GM18909 (cell line): ENCODE measurements around the gene TSTD2.
"Not testable (repeated sequence)": the region's sequence is repeated elsewhere in the genome, so short reads cannot be mapped to it uniquely, and the experiment has no call there.

Source experiments
- ATAC-seq: cut with Tn5 transposase; IDR thresholded peaks from one replicate; pipeline ENCODE4 v1.9.1; 2021; ENCODE audit warnings: mild to moderate bottlenecking; ENCODE audit not compliant: unreplicated experiment, poor library complexity

The TSTD2 gene

DNA sequence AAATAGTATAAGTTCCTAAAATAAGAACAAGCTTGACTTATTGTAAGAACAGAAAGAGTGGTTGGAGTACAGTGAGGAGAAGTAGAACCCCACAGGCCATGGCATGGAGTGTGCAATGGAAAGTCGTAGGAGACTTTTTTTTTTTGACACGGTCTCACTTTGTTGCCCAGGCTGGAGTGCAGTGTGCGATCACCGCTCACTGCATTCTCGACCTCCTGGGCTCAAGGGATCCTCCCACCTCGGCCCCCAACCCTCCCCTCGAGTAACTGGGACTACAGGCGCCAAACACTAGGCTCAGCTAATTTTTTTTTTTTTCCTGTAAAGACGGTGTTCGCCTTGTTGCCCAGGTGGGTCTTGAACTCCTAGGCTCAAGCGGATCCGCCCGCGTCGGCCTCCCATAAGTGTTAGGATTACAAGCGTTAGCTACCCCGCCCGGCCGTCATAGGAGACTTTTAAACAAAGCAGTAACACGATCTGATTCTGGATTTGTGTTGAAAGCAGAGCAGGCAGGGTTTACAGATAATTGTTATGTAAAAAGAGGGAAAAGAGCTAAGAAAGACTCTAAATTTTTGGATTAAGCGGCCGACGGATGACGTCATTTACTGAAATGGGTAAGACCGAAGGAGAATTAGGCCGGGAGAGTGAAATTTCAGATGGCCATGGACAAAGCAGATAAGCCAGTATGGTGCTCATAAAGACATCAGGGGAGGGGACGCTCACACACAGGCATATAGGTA is 752 bp downstream of the TSTD2 start:
- peak; percentile 15 for ATAC-seq

DNA sequence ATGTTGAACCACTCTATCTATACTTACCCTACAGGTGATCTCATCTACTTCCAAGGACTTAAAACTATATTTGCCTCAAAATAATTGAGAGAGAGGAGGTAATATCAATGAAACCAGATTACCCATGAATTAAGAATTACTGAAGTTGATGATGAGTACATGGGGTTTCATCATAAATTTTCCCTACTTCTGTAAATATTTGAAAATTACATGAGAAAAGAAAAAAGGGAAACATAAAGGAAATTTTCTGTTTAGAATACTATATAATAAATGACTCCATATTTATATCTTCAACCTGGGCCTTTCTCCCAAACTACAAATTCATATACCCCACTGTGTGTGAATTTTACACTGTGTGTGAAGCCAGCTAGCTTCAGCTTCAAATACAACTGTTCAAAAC is 2.6 kb downstream of the TSTD2 start:
- no peak for ATAC-seq

DNA sequence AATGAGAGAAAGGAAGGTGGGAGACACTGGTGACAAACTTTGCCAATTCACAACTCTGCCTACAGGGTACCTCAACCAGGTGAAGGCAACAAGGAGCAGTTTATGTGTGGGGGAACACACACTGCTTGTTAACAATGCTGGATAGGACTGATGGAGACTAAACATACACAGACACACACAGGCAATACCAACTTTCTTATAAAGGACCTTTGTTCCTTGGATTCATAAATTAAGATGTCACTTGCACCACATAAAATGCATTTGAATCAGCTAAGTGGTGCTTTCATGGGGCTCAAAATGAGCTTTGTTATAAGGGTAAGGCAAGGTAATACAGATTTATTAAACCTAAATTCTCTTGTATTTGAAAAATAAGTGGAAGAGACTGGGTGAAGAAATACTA is 4.0 kb downstream of the TSTD2 start:
- no peak for ATAC-seq

- no peak for ATAC-seq
These were observed 4.5 kb downstream of the TSTD2 start for GRCh38 chr9:97628668-97629067.

GRCh38 chr9:97627624-97628023 is 5.5 kb downstream of the TSTD2 start:
- no peak for ATAC-seq

DNA sequence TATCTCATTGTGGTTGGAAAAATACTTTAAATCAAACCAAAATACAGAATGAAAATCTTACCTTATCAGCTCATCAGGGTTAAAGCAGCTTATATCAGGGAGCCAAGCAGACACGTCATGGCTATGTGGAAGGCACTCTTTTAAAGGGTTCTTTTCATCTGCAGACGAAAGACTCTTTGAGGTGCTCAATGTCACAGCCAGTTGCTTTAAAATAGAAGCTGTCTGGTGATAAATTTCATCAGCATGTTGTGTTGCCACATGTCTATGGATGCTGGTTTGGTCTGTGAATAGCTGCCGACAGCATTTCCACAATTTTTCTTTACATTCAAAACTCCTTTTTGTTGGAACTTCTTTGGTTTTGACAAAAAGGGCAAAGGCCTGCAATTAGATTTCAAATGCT is 7.5 kb downstream of the TSTD2 start:
- no peak for ATAC-seq

DNA sequence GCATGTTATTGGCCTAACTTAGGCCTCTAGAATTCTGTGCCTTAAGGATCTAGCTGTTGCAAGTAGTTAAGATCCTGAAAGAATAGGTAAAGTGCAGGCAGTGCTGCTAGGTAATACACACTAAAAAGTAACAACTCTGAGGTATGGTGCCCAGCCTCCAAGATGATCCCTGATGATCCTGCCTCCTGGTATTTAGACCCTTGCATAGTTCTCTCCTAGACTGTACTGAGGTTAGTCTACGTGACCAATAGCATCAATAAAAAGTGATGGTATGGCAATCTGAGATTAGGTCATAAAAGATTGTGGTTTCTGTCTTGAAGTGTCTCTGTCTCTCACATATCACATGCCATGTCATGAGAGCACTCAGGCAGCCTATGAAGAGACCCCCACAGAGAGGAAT is 9.2 kb downstream of the TSTD2 start:
- no peak for ATAC-seq

DNA sequence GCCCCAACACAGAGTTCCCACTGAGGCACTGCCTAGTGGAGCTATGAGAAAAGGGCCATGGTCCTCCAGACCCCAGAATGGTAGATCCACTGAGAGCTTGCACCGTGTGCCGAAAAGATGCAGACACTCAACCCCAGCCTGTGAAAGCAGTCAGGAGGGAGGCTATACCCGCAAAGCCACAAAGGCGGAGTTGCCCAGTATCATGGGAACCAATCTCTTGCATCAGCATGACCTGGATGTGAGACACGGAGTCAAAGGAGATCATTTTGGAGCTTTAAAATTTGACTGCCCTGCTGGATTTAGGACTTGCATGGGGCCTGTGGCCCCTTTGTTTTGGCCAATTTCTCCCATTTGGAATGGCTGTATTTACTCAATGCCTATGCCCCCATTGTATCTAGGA is 10.7 kb downstream of the TSTD2 start:
- ATAC-seq = not testable (repeated sequence)

GRCh38 chr9:97620063-97620462 is 13.1 kb downstream of the TSTD2 start:
- not testable (repeated sequence) for ATAC-seq

- ATAC-seq = no peak
These were observed 15.2 kb downstream of the TSTD2 start for GRCh38 chr9:97617939-97618416.

GRCh38 chr9:97615439-97616072 is 17.6 kb downstream of the TSTD2 start:
- no peak for ATAC-seq

DNA sequence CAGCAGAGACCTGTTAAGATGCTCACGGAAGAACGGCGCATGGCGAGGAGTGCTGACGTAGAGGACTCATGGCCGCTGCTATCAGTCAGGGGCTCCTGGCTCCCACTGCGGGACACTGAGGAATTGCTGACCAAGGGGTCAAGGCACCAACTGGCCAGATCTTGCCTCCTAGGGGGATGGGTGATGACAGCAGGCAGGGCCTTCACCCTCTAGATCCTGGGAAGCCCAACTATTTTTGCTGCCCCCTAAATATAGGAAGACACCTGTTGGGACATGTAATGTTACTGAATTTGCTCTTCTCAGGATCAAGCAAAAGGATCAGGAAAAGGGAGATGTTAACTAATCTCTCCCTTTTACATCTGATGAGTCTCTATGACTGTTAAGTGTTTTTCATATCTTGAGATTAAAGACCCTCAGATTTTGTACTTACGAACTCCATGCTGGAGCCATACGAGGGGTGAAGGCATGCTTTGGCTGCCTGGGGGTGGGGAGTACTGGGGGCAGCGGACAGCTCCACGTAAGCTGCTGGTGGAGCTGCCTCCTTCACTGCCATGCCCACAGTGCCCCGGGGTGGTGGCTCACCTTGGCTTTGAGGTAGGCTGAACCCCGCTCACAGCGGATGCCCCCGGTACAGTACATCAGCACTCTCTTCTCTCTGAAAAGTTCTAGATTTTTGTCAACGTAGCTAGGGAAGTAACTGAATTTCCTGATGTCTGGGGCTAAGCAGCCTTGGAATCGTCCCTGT is 28.1 kb downstream of the TSTD2 start:
- ATAC-seq = no peak

DNA sequence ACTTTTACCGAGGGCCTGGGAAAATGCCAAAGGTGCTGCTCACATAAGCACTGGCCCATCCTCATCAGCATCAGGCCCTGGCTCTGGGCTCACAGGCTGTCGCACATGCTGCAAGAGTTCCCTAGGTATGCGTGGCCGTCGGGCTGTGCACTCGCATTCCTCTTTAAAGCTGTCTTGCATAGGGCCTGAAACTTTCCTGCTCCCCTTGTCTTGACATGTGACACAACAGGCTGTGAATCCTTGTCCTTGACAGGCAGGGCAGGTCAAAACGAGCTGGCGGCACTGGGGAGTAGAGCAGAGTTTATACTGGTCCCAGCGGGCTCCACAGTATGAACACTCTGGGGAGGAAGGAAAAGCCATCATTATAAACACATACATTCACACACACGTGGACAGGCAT is 30.7 kb downstream of the TSTD2 start:
- no peak for ATAC-seq

GRCh38 chr9:97601228-97601898 is 31.8 kb downstream of the TSTD2 start:
- ATAC-seq = no peak

DNA sequence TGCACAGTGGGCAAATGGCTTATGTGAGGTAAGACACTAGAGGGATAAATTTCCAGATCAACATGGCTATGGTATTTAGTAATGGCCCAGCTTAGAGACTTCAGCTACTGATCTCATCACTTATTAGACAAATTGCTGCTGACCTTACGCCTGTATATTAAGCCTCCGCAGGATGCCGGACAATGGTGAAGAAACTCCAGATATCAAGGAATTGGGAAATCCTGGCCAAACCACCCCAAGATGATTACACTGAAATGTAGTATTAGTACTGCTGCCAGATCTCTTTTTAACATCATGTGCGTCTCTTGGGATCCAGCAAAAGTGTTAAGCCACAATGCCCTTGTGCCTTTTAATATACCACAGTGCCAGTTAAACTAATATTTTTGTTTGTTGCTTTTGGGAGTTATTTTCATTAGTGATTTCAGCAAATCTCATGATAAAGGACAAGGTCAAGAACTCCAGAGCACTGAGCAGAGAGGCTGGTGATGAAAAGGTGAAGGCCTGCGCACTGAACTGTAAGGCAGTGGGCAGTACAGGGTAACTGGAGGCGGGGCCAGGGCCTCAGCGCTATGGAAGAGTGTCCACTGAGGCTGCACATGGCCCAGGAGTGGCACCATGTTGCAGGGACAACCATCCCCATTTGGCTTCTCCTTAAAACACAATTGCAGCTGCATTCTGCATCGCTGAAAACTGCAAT is 32.5 kb downstream of the TSTD2 start:
- ATAC-seq = no peak

- no peak for ATAC-seq
These were observed 33.8 kb downstream of the TSTD2 start for GRCh38 chr9:97599314-97599846.

DNA sequence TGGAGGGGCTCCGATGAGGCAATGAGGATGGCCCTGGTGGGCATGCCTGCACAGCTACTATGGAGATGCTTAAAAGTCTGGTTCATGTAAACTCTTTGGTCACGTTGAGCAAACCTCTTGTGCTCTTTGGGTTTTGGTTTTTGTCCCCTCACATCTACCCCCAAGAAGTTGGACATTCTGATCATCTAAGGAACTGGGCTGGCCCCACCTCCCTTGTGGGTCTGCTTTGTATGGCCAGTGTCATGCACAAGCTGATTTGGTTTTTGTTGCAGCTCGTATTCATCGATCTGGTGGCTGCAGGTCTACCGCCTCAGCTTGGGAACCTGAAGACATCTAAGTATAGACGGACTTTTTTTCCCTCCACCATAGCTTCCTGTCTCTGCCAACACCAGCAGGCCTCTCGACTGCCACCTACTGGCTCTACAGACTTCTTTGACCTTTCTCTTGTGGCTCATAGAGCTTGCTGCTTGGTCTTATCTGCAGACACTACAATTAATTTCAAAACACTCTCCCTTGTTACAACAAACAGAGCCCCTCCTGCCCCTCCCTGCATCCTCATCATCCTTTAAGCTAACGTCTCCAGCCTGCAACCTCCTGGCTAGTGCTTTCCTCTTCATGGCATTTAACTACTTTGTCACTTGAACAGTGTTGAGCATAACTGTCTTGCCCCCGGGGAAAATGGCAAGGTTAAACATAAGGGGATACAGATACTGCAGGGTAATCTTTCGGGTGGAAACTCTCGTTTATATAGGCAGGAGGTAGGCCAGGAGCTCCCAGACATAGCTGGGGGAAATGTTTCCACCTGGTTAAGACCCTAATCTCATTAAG is 34.5 kb downstream of the TSTD2 start:
- ATAC-seq = peak; percentile 88

DNA sequence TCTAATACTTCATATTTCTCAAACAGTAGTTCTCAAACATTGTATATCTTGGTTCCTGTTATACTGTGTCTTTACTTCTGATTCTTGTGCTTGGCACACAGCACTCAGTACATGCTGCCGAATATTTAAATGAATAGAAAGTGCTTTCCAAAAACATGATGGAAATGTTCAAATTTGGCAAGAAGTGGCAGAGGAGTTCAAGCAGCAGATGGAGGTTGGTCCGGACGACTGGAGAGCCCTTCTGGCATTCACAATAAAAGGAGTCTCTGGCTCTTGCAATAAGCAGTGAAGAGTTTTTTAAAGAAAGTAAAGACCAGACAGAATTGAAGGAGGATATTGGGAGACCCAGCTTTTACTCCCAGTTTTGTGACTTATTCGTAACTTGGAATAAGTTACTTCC is 36.3 kb downstream of the TSTD2 start:
- ATAC-seq = no peak

GRCh38 chr9:97594381-97594921 is 38.7 kb downstream of the TSTD2 start:
- ATAC-seq = no peak
